HG03139 (cell line): Measurements from ENCODE around the gene PRR7.

Experiments used
- ATAC-seq: cut with Tn5 transposase; IDR thresholded peaks from one replicate; pipeline ENCODE4 v1.9.1; 2021; ENCODE audit not compliant: unreplicated experiment

PRR7 gene

DNA sequence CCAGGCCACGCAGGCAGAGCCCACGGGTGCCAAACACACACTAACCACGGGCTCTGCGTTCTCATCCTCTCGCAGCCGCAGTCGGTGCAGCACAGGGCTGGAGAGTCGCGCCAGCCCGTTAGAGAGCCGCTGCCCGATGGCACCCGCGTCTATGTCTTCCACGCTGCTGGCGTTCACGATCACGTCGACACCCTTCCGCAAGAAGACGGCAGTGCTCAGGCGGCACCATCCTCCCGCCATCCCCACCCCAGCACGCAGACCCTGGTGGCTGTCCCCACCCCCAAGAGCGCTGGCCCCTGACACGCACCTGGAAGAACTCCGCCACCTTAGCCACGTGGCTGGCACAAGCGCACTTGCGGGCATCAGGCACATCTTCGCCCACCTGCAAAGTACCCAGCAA is 20.8 kb downstream of the PRR7 start:
- no peak for ATAC-seq

DNA sequence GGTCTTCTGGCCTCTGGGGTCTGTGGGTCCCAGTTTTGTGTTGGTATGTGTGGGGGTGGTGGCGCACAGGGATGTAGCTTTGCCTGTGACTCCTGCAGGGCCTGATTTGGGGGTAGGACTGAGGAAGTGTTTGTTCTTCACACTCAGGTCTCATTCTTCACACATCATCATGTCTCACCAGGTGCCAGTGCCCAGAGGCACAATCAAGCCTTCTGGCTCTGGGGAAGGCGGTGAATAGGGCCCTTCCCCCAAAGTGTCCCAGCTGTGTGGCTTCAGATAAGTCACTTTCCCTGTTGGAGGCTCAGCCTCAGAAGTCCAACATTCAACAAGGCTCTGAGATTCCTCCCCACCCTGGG is 21.7 kb downstream of the PRR7 start:
- no peak for ATAC-seq

DNA sequence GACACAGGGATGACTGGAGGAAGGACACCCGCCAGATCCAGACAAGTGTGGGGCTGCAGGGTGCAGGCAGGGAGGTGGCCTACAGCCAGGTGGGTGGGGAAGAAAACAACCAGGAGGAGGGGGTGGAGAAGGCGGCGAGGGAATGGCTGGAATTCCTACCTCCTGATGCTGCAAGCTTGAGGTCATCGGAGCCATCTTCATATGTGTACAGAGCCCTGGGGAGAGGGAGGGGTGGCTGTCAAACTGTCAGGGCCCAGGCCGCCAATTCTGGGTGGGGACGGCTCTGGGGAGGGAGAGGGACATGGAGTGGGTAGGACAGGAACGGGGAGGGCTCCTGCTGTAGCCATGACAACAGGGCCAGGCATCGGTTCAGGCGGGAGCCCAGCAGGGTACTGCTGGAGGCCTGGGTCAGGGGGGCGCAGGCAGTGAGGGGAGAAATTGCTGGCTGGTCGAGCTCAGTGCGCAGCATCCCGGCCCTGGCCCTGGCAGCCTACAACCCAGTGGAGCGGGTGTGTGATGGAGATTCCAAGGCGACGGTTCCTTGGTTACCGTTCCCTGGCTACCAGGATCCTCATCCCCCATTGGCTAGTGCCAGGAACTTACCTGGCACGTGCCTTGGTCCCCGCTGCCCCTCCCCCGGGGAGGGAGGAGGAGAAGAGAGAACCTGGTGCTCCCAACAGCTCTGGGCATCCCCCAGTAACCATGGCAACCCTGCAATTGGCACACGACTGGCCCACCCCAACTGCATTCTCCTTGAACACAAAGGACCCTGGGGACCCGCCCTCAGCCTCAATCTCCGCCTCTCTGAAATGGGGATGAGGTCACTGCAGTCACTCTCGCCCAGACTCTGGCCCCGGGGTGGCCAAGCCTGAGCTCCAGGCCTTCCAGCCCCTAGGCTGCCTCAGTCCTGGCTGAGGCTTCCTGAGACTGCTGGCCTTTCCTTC is 22.3 kb downstream of the PRR7 start:
- ATAC-seq = no peak

DNA sequence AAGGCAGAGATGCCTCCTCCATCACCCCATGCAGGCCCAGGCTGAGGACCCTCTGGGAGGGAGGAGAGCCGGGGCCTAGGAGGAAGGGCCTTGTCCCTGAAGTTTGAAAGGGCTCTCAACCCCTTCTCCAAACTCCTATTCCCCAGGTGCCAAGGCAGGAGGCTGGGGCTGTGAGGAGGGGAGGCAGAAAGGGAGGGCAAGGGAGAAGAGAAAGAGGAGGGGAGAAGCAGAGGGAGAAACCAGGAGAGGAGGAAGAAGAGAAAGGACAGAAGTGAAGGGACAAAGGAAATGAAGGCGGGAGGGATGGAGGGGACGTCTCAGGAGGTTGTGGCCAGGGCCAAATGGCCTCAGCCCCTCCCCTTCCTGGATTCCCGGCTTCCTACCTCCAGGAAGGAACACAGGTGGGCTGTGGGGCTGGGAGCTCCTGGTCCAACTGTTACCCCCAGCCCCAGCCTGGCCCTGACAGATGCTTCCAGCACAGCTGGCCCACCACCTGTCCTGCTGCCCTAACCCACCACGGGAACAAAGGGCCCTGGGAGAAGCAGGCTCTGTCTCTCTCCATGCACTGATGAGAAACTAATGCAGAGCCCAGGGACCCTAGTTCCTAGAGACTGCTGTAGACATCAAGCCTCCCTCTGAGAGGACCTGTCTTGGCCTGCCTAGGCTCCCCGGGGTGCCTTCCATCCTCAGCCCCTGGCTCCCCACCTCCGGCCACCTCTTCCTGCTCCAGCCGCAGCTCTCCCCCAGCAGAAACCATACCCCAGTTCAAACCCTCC is 23.3 kb downstream of the PRR7 start:
- no peak for ATAC-seq

DNA sequence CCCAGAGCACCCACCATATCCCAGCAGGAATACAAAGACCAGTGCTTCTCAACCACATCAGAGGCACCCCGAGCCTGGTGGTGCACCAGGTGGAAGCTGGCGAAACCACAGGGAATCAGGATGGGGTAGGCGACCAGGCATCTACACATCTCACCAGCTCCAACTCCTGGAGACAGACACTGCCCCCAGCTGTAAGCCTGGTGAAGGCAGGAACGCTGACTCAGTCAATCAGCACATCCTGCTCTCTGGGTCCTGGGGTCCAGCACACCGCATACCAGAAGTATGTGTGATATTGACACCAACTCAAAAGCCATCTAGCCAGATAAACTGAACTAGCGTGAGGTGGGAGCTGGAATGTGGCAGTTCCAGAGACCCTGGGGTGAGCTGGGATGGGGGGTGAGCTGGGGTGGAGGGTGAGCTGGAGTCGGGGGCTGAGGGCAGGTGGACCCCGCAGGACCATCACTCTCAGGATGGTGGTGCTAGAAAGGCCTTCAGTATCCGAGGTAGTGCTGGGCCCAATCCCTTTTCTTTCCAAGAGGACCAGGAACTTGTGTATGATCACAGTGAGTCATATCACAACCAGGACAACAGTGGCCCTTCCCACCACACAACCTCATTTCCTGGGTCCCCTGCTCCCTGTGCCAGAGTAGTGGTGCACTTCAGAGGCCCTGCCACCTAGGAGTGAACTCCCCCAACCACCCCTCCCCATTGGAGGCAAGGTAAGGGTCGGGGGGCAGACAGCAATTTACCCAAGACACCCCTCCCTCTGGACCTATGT is 24.3 kb downstream of the PRR7 start:
- ATAC-seq = no peak

DNA sequence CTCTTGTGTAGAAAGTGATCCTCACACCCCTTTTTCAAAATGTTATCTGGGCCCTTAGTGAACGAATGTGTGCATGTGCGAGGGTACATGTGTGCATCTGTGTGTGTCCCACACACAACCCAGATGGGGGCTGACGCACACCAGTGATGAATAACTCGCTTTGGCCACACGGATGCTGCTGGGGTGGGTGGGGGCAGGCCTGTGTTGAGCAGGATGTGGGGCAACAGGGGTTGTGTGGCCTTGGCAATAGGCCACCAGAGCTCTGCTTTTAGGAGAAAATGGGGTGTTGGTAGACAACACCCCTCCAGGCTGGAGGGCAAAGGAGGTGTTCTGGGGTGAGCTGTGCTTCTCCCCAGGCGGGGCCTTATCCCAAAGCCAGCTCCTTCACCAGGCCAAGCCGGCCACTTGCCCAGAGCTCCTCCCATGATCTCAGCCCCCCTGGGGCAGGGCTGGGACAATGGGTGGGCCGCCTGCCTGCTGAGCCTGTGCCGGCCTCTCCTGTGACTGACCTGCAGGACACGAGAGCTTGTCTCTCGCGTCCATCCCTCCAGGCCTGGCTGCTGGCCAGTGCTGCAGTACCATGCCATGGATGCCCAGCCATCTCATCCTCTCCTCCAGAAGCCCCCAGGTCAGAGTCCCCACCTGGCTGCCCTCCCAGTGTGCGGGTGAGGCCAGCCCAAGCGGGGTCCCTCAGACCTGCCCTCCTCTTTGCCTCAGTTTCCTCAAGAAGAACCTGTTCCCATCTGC is 25.2 kb downstream of the PRR7 start:
- ATAC-seq = no peak

DNA sequence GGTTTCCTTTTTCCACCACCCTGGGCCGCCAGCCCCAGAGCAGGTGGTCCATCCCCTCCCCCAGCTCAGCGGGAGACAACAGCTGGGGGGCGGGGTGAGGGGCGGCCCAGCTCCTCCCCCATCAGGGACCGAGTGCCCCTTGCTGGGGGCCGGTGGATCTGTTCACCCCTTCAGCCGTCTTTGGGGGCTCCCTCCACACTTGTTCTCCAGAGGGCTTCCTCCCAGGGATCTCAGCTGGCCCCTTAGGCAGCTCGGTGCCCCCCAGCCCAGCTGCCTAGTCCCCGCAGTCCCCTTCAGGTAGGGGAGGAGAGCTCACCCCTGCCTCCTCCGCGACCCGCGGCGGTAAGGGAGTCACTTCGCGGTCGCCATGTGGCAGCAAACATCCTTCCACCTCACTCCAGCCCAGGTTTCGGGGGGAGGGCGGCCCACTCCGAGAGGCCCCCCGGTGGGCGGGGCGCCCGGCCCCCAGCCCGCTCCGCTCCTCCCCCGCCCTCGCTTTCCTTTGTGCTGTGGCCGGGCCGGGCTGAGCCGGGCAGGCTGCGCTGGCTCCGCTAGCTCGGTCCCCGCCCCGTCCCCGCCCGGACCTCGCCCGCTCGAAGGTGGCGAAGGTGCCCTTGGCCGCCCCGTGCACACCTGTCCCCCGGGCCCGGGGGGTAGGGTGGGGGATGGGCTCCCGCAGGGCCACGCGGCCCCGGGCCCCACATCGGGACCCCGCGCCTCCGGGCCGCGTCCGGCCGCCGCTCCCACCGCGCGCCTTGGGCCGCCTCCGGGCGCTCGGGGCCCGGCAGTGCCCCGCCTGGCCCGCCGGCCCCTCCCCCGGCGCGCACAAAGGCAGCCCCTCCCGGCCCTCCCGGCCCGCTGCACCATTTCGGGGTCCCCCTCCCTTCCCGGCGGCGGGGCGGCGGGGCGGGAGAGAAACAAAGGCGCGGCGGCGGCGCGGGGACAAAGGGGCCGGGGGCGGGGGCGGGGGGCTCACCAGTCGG is 26.1 kb downstream of the PRR7 start:
- no peak for ATAC-seq

DNA sequence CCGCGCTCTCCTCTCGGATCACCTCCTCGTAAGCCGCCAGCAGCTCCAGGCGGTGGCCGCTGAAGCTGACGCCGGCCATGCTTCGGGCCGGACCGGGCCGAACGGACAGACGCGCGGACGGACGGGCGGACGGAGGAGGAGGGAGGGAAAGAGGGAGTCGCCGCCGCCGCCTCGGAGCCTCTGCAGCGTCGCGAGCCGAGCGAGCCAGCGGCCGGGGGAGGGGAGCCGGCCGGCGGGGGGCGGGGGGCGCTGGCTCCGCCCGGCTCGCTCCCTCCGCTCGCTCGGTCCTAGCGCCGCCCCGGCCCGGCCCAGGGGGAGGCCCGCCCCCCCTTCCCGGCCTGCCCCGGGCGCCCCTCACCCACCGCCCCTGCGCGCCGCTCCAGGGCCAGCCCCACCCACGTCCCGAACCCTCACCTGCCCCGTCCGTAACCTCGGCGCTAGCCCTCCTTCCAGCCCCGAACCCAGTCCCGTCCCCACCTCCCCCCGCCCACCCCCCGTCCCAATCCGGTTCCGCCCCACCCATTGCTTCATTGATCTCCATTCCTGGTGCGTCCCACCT is 26.9 kb downstream of the PRR7 start, which contains the start of gene DBN1:
Gene DBN1 (minus strand): TSS at position 192 of the 559 bp plus-strand sequence. CDS start 113 bp downstream, at position 79.
- no peak for ATAC-seq

DNA sequence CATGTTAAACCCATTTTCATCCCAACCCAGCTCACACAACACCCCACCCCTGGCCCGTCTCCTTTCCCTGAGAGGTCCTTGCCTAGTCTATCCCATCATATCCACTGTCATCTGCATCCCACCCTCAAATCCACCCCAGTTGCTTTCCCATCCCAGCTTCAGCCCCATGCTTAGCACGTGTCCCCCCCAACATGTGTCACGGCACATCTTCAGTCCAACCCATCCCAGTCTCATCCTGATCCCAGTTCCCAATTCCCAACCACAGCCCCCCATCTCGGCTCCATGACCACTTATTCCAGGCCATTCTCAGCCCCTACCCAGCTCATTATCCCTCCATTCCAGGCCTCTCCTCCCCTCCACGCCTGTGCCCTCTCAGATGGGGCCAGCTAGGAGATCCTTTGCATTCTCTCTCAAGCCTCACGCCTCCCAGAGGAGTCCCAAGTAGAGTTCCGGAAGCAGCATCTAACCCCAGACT is 27.4 kb downstream of the PRR7 start:
- no peak for ATAC-seq

DNA sequence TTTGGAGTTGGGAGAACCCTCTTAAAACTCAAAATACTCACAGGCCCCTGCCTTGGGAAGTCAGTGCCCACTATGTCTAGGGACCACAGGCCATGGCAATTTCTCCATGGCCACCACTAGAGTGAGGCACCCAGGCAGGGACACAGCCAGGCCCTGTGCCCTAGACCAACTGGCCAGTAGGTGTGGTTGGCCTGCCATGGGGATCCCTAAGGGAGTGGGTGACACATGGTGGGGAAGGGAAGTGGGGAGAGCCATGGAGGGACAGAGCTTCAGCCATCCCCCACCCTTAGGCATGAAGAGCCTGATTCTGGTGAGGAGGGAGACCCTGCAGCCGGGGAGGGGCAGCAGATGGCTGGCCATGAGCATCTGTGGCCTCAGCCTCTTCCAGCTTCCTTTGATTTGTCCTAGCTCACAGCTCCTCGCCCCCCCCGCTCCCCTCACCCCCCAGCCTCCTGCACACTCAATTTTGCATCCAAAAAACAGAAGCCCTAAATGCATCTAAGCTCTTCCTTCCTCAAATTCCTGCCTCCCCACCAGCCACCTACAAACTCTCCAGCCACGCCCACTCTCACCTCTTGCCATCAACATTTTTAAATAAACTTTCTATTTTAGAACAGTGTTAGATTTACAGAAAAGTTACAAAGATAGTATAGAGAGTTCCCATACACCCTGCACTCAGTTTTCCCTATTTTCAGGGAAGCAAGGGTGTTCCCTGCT is 28.4 kb downstream of the PRR7 start:
- ATAC-seq = no peak

DNA sequence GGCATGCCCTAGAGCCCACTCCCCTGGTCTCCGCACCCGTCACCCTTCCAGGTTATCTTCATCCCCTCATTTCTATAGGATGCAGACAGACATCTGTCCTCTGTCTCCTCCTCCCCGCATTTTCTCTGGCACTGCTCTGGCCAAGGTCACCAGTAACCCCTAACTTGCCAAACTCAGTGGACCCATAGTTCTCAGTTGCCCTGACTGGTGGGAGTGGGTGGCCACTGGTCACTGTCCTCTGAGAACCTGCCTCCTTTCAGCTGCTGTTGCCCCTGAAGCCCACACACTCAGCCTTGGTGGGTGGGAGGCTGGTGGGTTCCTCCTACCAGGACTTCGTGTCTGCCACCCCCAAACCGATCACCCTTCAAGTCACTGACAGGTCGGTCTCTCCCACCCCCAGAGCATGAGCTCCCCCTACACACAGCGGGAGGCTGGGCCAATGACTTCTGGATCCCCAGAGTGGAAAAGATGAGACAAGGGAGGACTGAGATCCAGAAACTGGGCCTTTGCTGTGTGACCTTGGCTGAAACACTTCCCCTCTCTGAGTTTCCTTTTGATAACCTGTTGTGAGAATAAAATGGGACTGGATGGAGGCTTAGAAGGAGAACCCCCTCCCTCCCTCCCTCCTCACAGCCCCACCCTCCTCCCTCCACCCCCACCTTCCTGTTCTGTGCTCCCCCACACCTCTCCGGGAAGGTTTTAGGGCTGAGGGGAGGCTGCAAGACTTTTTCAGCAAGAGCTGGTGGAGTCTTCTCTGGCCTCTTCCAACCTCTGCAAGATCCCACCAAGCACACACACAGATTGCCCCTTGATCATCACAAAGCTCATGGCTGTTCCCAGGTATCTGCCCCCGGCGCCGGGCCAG is 29.2 kb downstream of the PRR7 start:
- ATAC-seq = no peak

DNA sequence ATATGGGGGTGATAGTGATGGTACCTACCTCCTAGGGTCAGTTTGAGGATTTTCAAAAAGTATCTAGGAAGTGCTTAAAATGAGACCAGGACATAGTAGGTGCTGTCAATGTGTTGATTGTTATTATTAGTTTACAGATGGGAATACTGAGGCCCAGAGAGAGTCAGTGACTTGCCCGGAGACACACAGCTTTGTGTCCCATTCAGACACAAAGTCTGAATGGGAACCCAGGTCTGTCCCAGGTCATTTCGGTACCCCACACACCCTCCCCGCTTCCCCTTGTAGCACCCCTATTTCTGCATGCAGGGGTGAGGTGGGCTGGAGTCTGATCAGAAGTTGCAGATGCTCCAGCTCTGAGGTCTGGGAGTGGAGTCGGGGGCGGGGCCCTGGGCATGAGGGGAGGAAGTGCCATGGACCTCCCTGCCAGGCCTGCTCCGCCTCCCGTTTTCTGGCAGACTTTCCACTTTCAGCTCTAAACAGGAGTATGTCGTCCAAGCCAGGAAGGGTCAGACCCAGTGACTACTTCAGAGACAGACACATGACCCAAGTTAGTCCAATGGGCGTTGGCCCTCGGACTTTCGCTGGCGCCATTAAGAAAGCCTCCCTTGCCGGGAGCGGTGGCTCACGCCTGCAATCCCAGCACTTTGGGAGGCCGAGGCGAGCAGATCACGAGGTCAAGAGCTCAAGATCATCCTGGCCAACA is 30.1 kb downstream of the PRR7 start:
- ATAC-seq = no peak

DNA sequence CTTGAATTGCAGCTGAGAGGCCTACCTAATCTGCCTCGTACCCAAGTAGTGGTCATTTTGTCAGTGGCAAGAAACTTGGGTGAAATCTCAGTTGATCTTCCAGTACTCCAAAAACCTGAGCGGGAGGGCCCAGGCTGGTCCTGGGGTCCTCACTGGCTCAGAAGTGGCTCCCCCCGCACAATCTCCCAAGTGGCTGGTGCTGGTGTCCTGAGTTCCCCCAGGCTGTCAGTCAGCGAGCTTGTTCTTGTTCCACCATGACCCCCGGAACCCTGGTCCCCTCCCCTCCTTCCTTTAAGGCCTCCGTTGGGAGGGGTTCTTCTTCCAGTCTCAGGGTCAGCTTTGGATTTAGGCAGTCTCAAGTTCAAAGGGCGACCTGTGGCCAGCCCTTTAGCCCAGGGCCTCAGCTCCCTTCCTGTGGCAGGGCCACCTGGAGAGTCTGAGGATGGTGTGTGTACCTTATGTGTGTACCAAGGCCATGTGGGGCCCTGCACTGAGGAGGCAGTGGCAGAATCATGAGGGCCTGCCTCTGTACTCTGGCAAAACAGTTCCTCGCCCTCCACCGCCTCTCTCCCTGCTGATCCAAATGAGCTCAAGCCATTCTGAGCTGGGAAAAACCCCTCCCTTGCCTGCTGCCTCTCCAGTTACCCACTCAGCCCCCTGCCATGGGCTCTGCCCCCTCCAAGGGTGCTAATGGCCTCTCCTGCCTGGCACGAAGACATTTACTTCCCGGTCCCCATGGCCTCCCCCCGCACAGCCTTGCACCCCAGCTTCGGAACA is 31.3 kb downstream of the PRR7 start:
- ATAC-seq = no peak

DNA sequence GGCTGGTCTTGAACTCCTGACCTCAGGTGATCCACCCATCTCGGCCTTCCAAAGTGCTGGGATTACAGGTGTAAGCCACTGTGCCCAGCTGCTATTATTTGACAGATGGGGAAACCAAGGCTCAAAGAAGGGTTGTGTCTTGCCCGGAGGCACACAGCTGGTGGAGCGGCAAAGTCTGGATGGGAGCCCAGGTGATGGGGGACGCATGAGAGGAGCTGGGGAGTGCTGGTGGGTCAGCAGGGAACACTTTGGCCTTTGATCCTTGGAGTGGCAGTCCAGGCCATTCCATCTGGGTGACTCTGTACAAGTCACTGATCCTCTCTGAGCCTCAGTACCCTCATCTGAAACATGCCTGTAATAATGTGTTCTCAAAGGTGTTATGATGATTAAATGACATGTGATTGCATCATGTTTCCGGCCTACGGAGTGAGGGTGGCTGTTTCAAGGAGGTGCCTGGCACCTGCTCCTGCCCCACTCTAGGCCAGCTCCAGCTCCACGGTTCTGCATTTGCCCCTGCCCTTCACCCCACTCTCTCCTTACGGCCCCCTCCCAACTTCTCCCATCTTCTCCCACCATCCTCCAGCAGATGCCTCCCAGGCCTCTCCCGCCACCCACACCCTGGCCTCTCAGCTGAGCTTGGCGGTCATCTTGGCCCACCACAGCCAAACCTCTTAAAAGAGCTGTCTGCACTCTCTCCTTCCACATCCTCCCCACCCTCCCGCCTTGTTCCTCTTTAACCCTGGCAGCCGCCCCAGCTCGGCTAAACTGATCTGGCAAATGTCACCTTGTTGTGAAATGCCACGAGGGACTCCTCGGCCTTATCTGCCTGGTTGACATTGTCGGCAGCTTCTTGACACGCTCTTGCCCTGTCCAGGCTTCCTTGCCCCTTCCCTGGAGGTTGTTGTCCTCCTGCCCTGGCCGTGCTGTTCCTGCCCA is 32.4 kb downstream of the PRR7 start:
- no peak for ATAC-seq

DNA sequence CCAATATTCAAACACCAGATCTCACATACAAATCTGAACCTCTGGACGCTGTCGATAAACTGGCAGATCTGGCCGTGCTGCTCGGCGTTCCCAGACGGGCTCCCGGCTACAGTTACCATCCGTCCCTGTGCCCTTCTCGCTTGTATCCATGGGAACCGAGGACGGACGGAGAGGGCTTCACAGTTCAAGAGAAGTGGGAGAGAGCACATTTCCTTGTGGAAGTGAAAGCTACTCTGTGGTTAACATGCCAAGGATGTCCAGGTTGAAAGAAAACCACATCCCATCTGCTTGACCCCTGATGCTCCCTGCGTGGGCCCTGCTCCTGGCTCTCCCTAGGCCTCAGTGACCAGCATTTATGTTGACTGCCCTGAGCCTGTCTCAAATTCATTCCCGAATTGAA is 33.2 kb downstream of the PRR7 start:
- ATAC-seq = no peak
